GM19395 (cell line): ENCODE measurements around the gene SPACA6.

Experiments used
- ATAC-seq: cut with Tn5 transposase; IDR thresholded peaks from one replicate; pipeline ENCODE4 v1.9.1; 2021; ENCODE audit warnings: mild to moderate bottlenecking, moderate library complexity; ENCODE audit not compliant: unreplicated experiment

The SPACA6 gene

GRCh38 chr19:51688671-51689571, 4.2 kb upstream of the SPACA6 start:
- ATAC-seq, result no peak

DNA sequence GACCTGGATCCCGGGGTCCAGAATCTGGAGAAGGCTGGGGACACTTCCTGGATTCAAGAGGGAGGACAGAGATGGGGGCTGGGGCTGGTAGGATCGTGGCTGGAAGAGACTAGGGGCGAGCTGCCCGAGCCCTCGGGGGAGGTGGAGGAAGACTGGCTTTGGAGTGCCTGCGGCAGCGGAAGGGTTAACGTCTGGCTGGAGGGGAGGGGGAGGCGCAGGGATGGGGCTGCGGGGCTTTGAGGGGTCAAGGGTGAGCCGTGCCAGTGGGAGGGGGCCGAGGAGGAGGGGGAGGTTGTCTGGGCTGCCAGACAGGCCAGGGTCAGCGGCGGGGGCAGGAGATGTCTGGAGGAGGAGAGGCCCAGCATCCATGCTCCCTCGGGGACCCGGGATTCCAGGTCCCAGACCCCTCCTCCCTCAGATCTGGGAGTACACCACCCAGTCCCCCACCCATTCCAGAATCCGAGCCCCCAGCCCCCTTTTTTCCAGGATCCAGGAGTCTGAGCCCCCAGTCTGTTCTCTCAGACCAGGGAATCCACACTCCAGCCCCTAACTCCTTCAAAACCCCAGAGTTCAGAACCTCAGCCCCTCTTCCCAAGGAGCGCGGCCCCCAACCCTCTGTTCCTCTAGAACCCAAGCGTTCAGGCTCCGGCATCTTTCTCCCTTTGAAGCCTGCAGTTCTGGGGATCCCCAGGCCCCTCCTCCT, 3.2 kb upstream of the SPACA6 start:
- no peak for ATAC-seq

DNA sequence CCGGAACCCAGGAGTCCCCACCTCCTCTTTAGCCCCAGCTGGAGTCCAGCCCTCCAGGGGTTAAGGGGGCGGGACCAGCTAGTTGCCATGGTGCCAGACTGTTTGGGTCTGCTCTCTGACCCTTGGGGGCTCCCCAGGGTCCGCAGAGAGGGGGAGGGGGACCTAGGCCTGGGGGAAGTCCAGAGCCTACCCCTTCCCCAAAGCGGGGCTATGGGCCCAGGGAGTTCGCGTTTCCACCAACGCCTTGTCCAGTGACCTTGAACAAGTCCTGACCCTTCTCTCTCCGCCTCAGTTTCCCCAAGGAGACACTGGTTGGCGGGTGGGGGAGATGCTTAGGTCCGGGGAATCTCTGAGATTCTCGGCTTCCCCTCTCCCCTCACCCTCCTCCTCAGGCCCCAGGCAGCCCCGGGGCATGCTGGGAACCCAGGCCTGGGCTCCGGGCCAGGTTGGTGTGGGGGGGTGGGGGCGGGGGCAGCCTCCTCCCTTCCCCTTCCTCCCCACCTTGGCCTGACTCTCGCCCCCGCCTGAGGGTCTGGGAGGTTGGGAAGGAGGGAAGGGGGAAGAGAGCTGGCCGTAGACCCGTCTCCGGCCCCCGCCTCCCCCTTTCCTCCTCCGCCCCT, 2.6 kb upstream of the SPACA6 start:
- ATAC-seq, result no peak

DNA sequence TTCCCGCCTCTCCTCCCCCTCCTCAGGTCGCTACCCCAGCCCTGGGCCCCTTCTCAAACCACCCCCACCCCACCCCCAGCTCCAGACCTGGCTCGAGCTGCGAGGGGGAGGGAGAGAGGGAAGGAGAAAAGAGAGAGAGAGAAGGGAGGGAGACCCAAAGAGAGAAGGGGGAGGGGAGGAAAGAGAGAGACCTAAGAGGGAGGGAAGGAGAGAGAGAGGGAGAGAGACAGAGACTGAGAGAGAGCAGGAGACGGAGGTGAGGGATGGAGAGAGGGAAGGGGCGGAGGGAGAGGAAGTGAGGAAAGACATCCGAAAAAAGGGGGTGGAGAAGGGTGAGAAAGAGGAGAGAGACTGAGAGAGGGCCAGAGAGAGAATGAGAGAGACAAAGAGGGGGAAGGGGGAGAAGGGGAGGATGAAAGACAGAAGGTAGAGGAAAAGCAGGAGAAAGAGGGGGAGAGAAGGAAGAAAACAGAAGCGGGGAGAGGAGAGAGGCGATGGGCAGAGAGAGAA, 2.0 kb upstream of the SPACA6 start:
- ATAC-seq, result no peak

DNA sequence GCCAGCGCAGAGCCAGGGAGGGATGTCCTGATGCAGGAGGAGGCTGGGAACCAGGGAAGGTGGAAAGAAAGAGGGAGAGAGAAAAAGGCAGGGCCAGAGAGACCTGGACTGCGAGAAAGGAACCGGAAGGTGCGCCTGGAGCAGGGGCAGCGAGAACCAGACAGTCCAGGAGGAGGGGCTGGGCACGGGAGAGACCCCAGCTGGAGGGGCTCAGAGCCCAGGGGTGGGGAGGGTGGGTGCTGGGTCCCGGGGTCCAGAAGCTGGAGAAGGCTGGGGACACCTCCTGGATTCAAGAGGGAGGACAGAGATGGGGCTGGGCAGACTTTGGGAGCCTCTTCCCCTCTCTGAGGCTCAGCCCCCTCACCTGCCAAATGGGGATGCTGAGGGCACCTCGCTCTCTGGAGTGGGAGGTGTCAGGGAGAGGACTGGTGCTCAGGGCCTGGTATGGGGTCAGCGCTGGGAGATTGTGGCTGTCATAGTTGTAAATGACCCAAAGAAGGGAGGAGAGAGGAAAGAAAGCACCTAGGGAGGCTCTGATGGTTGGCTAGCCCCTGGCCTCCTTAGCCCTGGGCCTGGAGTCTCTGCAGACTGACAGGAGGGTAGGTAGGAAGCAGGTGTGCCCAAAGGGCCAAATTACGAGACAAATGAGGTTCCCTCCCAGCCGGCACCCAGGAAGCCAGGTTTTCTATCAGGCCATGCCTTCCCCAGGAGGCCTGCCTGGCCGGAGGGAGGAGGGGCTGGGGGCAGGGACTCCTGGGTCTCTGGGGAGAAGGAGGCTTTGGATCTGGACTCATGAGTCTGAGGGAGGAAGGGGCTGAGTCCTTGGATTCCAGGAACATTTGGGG, 1.3 kb upstream of the SPACA6 start:
- no peak for ATAC-seq

GRCh38 chr19:51692468-51692867, 662 bp upstream of the SPACA6 start:
- no peak for ATAC-seq

GRCh38 chr19:51693819-51694218, 689 bp downstream of the SPACA6 start:
- no peak for ATAC-seq

- no peak for ATAC-seq
These were observed 1.4 kb downstream of the SPACA6 start for GRCh38 chr19:51694318-51695085.

- no peak for ATAC-seq
These were observed 2.0 kb downstream of the SPACA6 start for GRCh38 chr19:51695088-51695487.

DNA sequence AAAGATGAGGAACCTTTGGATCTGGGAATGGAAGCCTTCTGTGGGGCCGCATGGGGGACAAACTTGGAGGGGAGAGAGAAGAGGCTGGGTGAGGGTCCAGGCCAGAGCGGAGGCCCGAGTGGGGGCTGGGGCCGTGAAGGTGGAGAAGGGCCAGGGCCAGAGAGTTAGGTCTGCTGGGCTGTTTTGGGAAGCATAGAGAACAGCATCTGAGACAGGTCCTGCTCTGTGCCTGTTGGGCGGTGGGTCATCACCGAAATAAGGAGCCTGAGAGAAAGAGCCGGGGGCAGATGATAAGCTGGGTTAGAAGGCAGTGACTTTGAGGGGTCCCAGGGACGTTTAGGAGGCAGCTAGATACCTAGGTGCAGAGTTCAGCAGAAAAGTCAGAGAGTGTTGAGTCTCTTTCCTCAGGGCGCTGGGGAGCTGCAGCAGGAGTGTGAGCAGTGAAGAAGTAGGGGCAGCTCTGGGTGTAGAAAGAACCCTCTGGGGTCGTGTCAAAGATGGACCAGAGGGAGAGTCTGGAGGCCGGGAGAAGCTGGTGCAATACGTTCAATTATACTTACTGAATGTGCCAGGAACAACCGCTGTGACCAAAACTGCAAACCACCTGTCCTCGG, 2.7 kb downstream of the SPACA6 start:
- ATAC-seq, result no peak

DNA sequence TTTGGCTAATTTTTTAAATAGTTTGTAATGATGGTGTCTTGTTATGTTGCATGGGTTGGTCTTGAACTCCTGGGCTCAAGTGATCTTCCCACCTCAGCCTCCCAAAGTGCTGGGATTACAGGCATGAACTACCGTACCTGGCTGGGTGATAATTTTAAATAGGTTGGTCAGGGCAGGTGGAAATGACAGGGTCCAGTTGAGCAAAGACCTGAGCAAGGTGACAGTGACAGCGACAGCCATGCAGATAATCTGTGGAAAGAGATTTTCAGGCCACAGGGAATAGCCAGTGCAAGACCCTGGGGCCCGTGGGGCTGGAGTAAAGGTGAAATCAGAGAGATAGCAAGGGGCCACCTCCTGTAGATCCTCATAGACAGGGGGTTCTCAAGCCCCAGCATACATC, 3.5 kb downstream of the SPACA6 start:
- no peak for ATAC-seq

DNA sequence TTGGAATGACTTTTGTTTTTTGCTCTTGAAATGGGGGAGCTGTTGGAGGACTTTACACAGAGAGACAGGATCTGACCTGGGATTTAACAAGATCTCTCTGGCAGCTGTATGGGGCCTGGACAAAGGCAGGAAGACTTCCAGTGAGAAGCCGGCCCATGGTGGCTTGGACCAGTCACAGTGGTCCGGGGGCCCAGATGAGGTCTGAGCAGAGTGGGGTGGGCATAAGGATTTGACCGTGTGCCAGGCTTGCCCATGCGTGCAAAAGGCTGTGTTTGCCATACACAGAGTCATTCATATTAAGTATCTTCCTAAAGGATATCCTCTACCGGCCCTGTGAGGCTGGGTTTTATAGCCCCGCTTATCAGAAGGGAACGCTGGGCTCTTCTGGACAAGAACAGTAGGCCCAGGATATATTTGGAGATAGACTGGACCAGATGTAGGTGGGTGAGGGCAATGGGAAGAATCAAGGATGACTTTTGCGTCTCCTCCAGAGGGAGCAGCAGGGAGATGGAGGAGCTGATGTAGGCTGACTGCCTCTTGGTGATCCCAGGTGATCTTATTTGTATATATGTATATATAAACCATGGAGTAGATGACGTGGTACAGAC, 4.1 kb downstream of the SPACA6 start:
- no peak for ATAC-seq

DNA sequence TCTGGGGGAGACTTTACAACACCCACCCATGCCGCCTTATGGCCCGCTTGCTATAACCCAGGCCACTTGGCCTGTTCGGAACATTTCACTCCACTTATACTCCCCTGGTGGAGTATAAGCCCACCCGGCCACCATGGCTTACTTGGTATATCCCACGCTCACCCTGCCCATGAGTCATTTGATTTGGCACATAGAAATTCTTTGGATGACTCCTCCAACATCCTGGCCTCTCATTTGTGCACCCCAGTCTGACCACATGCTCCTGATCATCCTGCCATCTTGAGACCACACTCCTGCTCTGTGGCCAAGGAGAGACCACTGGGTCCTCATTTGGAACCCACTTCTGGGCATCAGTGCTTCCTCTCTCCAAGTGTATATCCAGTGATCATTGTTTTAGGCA, 5.2 kb downstream of the SPACA6 start:
- no peak for ATAC-seq

DNA sequence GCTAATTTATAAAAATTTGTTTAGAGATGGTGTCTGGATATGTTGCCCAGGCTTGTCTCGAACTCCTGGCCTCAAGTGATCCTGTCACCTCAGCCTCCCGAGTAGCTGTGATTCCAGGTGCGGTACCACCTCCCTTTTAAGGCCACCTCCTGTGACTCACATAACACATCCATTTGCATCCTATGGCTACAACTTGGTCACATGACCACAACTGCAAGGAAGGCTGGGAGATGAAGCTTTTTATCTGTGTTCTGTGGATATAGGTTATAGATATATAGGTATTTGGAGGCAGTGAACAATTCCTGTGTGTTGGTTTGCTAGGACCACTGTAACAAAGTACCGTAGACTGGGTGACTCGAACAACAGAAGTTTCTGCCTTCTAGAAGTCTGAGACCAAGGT, 6.0 kb downstream of the SPACA6 start:
- no peak for ATAC-seq

GRCh38 chr19:51701468-51702100, 8.5 kb downstream of the SPACA6 start:
- ATAC-seq, result no peak

DNA sequence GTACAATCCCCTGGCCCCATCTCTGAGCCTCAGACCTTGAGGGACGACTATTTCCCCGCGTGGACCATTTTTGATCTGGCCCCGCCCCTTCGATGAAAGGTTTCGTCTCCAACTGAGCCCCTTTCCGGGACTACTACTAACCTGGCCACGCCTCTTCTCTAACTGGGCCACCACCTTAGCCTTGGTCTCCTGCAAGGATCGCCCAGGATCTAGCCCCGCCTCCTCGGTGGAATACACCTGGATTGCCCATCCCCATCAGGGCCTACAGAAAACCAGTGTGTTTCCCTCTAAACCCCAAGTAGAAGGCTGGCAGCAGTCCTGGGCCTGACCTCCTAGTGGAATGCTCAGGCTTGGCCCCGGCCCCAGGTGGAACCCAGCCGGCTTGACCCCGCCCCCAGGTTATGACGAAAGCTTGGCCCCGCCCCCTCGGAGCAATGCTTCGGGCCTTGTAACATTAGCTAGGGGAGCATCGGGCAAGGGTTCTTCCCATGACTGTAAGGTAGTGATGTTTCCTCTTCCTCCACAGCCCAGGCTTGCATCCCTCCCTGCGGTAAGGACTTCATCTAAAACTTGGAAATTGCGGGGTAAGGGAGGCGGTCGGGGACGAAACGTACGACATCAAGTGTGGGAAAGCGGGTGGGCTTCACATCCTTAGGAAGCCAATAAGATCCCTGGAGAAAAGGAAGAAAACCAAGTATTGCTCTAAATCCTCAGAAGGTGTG, 9.1 kb downstream of the SPACA6 start:
- no peak for ATAC-seq

- ATAC-seq, result no peak
These were observed 9.9 kb downstream of the SPACA6 start for GRCh38 chr19:51702825-51703574.
